Coronary artery (tissue), 2 donors: ENCODE data around the gene LPIN3.

Source experiments
- DNase-seq: peaks from one replicate; pipeline ENCODE4 v3.0.0-alpha.2; 2017; ENCODE audit warnings: low spot score
- H3K27ac ChIP-seq, 2 donors: fragments of 200-600 bp; sonication (generic); one replicate each; pipeline ENCODE4 v1.5.1; 2016 to 2019
- H3K4me3 ChIP-seq: fragments of 200-600 bp; sonication (generic); 2 replicates; pipeline ENCODE4 v1.5.1; 2016; ENCODE audit warnings: mild to moderate bottlenecking, moderate library complexity
- TF ChIP-seq, protein P1 (sequence below): fragments of 200-600 bp; sonication (generic); IDR thresholded peaks from one replicate; pipeline ENCODE4 v1.5.1; 2019; ENCODE audit warnings: antibody characterized with exemption

The LPIN3 gene

DNA sequence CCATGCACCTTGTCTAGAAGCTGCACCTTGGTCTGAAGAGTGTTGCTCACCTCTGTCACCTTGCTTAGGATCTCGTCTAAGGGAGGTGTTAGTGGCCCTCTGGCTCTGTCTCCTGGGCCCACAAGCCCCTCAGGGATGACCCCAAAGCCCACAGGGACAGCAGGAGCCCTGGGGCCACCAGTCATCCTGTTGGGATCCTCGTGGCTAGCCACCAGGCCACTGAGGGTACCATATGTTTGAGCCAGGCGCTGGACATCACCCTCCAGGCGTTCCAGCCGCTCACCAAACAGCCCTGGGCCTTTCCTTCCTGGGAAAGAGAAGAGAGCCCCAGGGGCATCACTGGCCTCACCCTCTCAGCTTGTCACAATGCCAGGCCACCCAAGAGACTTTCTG is 22.1 kb downstream of the LPIN3 start:
- no peak for DNase-seq
- TF ChIP-seq, protein P1, sequence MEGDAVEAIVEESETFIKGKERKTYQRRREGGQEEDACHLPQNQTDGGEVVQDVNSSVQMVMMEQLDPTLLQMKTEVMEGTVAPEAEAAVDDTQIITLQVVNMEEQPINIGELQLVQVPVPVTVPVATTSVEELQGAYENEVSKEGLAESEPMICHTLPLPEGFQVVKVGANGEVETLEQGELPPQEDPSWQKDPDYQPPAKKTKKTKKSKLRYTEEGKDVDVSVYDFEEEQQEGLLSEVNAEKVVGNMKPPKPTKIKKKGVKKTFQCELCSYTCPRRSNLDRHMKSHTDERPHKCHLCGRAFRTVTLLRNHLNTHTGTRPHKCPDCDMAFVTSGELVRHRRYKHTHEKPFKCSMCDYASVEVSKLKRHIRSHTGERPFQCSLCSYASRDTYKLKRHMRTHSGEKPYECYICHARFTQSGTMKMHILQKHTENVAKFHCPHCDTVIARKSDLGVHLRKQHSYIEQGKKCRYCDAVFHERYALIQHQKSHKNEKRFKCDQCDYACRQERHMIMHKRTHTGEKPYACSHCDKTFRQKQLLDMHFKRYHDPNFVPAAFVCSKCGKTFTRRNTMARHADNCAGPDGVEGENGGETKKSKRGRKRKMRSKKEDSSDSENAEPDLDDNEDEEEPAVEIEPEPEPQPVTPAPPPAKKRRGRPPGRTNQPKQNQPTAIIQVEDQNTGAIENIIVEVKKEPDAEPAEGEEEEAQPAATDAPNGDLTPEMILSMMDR = no peak
- H3K4me3 ChIP-seq = no peak overlapping the region

DNA sequence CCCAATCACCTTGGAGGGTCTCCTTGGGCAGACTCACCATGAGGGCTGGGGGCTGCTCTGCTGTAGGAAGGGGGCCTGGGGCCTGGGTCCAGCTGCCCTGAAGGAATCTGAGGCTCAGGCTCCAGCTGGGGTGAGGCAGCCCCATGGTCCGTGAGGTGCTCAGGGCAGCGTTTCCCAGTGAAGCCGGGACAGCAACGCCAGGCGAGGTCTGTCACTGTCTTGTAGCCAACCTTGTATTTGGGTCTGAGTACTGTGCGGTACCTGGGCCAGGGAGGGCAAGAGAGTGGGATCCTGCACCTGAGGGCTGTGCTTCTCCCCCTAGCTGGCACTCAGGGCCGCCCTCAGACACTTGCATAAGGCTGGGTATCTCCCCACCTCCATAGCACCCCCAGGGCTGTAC is 23.0 kb downstream of the LPIN3 start:
- no peak for DNase-seq
- TF ChIP-seq, protein P1 = no peak
- no peak overlapping the region for H3K27ac ChIP-seq
- no peak overlapping the region for H3K4me3 ChIP-seq

More for the DNA sequence above, 22.1 kb downstream of the LPIN3 start:
- no peak overlapping the region for H3K27ac ChIP-seq

DNA sequence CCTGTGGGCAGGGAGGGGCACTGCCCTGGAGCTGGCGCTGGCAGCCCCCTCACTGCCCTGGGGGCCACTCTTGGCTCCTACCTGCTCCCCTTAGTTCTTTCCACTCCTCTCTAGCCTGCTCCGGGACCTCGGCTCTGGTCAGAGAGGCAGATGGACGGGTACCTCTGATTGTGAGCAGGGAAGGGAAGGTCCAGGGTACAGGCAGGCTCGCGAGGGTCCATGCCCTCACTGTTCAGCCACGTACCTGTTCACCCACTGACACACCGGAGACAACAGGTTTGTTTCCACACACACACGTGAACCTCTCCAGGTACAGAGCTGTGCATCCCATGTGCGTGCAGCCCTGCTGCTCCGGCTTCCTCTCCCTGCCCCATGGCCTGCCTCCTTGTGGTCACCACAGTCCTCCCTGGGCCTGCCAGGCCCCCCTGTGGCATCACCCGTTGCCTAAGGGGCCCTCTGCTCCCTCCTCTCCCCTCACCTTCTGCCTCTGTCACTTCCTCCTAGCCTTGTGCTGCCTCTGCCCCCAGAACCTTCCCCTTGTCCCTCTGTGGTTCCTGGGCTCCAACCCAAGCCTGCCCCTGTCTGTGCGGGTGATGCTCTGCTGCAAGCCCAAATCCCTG is 23.7 kb downstream of the LPIN3 start:
- Histone ChIP-seq H3K4me3 (no peak overlapping the region), H3K27ac (no peak overlapping the region)
- DNase-seq = no peak
- TF ChIP-seq, protein P1 = no peak

DNA sequence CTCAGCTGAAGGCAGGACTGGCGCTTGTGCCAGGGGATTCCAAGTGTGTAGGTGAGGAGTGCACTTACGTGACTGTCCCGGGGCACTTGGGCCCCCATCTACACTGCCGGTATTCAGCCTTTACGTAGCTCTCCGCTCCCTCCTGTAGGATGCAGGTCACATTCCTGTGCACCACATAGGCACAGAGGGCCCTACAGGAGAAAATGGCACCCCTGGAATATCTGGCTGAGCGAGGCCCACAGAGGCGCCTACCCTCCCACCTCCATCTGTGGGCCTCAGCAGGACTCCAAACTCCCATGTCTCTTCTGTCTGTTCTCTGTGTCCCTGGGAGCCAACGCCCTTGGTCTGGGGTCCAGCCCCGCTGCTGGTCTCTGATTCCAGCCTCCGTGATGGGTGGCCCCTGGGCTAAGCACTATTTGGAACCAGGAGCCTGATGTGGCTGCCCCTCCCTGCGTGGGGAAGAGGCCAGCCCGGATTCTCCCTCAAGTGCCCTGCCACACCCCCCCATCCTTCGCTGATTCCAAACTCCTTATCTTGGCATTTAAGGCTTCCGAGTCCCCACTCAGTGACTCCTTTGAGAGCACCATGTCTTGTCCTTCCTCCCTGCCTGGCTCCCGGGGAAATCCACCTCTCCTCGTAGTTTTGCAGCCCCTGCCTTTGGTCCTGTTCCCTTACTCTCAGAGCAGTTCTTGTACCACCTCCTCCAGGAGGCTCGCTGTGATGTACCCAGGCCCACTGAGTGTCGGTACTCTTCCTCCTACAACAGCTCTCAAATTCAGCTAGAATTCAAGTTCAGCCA is 24.5 kb downstream of the LPIN3 start:
- Histone ChIP-seq H3K4me3 (peak overlapping the region; percentile 66), H3K27ac (no peak overlapping the region)
- TF ChIP-seq, protein P1 = no peak
- no peak for DNase-seq

DNA sequence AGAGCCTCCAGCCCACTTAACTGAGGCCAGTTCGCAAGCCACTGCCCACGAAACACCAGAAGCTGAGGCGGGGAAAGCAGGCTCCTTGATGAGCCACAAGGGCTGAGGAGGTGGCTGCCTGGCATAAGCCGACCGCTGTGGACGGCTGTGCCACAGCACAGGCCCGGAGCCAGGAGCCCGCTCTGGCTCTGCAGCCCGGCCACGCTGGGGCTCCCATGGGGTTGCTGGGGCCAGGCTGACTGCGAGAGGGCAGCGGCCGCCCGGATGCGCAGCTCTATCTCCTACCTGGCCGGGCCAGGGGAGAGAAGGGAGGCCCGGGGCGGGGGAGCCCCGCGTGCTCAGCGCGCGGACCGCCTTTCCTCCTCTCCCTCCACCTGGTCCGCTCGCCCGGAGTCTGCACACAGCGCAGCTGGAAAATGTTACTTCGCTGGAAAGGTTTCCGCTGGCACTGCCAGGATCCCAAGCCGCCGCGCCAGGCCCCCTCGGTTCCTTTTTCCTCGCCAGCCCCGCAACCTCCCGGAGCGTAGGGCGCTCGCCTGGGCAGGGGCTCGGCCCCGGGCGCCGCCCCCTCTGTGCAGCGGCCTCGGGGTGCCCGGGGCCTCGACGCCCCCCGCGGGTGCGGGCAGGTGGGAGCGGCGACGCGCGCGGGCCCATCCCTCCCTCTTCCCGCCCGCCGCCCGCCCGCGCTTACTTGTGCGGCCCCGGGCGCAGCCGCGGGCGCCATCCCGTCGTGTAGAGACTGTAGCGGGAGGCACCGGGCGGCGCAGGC is 25.3 kb downstream of the LPIN3 start:
- DNase-seq = no peak
- TF ChIP-seq, protein P1 = no peak
- H3K27ac ChIP-seq = no peak overlapping the region
- peak overlapping the region; percentile 66 for H3K4me3 ChIP-seq

DNA sequence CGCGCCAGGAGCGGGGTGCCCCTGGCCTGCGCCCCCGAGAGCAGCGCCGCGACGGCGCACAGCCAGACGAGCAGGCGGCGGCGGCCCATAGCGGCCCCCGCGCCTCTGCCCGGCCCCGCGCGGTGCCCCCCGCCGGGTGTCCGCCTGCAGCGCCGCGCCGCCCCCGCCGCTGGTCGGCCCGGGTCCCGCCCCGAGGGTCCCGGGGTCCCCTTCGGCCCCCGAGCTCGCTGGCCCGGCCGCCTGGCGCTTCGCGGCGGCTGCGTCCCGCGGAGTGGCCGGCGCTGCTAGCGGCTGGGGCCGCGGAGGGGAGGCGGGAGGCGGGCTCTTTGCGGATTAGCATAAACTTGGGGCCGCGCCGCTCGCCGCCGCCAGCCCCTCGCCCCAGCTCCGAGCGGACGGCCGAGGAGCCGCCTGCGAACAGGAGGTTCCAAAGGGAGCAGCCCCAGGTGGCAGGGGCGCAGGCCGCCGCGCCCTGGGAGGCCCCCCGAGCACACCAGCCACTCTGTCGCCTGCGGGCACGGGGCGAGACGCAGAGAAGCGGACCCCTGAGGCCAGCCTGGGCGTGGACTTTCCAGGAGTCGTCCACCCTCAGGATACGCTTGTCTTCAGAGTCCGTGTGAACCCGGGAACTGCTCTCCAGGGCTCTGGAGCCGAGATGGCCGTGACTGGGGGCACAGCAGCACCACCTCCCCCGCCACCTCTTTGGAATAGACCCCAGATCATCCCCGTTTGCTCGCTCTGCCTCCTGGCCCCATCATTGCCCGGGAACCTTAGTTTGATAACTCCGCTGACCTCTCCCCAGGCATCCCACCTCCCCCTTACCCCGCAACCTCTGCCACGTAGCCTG is 26.1 kb downstream of the LPIN3 start, which contains the start of gene EMILIN3:
Gene EMILIN3 (minus strand): TSS at position 273 of the 847 bp plus-strand sequence. CDS start 184 bp downstream, at position 89.
- no peak within 1 kb of the TSS for H3K27ac ChIP-seq
- no peak for DNase-seq
- peak within 1 kb of the TSS; percentile 66 for H3K4me3 ChIP-seq
- TF ChIP-seq, protein P1 = no peak
